ENCODE data around the gene FMN1.

The FMN1 gene

DNA sequence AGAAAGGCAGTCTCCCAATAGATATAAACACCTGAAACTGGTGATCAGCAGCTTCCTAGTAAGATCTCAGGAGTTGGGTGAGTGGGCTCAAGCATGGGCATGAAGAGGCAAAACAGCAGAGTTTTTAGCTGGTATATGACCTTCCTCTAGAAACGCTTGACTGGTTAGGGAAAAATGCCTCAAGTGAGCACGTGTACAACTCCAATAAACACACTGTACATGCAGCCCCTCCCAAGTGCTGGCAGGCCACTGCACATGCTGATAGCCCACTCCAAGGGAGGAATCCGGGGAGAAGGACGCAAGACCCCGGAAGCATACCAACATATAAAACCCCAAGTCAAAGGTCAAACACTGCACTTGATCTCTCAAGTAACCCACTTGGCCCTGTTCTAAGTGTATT is 143.0 kb downstream of the FMN1 start:
- DNase-seq: no peak

DNA sequence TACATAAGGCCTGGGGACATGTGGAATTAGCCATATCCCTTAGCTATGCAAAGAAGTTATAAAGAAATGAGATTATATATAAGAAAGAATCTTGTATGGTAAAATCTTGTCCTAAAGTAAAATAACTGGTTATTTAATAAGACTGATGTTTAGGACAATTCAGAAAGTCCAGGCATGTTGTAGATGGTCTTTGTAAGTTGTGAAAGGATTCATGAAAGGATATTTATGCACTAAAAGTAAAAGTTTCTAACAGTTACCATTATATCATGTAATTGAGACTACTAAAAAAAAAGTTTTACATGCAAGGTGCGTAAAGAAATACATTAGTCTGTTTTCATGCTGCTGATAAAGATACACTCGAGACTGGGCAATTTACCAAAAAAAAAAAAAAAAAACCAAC is 146.3 kb downstream of the FMN1 start:
- DNase-seq: no peak

DNA sequence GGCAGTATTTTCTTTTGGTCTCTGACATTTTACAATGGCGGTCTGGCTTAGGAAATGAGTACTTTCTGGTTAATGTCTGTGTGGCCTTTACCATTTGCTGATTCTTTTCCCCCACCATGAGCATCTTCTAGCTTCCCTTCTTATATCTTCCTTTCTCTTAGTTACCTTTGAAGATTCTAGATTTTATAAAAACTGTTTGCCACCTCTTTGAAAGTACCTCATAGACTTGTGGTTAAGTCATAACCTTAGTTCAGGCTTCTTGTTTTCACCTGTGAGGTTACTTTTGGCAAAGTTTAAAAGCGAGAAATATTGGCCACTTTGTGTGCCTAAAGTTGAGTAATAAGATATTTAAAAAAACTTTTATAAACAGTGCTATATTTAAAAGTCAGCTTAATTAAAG is 147.4 kb downstream of the FMN1 start:
- DNase-seq: no peak

DNA sequence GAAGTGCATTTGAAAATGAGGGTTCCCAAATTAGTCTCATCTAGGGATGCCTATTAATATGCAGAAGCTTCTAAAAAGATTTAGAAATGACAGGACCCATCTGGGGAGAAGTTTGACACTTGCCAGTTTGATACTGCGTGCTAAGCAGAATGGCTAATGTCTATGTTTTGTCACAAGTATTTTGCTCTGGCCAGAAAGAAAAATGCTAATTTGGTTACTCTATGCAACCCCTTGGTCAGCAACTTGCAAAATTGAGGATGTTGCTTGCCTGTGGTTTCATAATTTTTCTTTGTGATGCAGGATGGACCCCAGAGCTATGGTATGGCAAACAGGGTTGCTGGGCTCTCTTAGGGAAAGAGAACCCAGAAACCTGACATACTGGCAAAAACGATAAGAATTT is 148.2 kb downstream of the FMN1 start:
- DNase-seq: no peak

DNA sequence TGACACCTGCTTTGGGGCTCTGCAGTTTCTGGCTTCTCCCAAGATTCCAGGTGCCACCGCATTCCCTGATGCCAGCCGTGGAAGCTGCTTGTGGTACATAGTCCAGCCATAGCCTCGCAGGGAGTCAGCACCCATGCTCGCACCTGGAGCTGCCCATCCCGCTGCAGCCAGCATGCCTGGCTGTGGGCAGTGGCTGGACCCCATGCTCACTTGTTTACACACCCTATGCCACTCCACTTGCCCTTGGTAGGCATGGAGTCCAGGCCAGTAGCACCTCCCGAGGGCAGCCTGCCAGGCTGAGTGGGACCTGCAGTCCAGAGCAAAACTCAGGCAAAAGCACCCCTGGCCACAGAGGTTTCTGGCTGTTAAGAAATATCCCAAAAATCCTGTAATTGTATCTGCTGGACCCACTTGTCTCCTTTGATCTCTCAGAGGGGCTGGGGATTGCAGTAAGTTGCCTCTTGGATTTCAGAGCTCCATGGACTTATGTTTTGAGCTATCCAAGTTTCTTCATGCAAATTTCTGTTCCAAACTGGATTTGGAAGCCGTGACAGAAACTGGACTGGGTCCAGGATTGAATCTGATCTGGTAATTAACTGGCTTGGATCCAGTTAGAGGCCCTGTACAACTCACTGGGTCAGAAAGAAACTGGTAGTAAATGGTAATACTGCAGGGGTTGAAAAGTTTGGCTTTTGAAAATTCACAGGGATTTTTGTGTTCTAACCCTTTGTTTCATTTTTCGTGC is 149.3 kb downstream of the FMN1 start:
- no peak for DNase-seq

DNA sequence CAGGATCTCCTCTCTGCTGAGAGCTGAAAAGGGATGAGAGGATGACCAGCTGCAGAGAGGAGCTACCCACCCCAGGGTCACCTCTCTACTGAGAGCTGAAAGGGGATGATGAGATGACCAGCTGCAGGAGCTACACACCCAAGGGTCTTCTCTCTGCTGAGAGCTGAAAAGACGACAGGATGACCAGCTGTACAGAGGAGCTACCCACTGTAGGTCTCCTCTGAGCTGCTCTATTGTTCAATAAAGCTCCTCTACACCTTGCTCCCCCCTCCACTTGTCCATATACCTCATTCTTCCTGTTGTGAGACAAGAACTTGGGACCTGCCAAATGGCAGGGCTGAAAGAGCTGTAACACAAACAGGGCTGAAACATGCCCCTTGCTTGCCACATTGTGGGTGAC is 149.9 kb downstream of the FMN1 start:
- DNase-seq: no peak

DNA sequence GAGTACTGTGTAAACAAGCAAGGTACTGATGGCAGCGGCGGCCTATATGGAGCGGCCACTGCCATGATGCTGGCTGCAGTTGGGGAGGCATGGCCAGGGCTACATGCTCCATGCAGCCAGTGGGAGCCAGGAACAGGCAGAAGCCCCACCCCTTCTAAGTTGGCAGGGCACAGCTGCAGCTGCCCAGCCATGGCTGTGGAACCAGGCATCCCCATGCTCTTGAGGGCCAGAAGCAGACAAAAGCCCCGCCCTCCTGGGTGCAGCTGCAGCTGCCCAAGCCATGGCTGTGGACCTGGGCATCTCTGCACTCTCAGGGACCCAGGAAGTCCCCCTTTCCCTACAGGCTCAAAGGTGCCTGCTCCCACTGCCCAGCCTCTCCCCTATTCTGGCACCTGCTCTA is 150.9 kb downstream of the FMN1 start:
- peak in 1 of 14 donors; percentile 3 for DNase-seq

DNA sequence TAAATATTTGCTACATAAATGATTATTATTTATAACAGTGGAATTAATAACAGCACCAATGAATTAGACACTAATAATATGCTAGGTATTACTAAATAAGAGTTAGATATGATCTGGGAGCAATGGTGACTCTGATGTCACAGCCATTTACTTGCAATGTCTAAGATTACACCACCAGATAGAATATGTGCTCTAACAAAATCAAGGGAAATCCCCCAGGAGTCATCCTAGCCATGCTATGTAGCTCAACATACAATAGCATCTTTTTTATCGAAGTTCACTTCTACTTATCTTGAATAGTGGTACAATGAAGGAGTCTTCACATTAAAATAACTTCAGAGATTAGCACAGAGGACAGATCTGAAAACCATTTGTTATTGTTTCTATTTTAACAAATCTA is 154.0 kb downstream of the FMN1 start:
- no peak for DNase-seq

DNA sequence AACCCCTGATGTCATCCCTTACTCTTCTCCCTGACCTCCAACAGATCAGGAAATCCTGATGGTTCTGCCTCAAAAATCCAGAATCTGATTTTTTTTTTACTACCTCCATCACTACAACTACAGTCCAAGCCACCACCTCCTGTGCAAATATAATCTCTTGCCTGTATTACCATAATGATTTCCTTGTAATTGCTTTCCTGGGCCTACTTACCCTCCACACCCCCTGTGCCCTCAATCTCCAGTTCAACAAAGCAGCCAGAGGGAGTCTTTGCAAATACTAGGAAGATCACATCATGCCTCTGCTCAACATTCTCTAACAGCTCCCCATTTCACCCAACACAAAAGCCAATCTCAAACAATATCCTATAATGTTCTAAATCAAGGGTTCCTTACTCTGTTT is 159.9 kb downstream of the FMN1 start:
- no peak for DNase-seq

DNA sequence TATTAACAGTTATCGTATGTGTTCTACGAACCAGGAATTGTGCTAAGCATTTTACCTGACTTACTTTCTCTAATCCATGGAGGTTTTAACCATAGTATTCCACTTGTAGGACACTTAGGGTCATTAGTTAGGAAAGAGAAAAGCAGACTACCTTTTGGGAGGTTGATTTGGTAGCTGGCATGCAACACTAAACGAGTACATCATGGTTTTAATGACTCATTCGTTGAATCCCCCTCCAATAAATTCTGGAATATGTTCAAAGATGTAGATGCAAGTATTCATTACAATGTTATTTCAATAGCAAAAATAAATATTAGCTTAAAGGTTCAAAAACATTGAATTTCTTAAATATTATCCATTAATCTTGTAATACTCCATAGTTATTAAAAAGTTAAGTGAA is 162.5 kb downstream of the FMN1 start:
- DNase-seq: no peak

DNA sequence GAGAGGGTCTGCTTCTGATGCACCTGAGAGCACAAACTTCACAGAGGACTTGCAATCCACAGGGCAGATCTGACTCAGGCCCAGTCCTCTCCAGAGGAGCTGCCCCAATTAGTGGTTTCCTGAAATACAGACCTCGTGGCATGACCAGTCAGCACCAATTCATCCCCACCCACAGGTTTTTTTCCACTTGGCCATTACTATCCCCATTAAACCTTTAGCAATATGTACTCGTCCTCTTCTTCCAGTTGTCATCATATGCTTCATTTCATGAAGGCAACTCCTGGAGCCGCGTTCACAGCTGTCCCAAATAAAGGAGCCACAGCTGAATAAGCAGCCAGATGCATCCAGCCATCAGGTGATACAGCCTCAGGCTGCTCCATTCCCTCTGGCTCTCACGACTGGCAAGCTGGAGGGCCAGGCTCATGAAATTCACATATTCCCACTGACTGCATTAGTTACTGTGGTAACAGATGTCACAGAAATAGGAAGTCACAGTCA is 163.1 kb downstream of the FMN1 start:
- no peak for DNase-seq

DNA sequence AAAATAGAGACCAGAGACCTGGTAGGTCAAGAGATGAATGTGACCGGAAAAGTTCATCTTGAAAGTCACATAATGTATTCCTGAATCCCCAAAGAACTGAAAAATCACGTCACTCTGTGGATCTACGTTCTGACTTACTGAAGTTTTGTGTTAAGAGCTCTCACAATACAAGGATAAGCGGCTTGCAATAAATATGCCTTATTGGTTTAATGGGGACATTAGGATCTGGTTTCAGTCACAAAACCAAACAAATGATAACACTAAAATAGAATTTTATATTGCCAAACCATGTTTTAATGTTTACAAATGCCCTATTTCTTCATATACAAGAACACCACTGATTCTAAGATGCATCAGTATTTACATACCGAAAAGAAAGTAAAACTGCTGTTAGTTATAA is 164.2 kb downstream of the FMN1 start:
- DNase-seq: no peak

DNA sequence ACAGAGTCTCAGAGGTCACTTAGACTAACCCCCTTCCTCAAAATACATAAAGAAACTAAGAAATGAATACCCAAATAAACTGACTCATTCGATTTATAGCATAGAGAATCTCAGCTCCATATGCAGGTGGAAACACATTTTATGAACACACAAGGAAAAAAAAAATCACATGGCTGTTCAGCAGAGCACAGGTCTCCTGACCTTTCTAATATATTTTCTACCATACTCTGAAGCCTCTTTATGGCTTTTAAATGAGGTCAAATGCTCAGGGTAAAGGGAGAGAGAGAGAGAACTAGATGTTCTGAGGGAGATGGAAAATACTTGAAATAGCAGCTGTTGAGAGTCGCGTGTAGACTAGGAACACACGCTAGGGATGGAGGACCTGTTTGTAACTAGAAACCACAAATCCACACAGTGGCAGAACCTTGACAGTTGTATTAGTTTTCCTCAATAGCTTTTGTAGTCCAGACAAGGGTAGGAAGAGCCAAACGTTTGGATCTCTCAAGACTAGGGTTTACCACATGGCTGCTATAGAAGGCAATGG is 165.3 kb downstream of the FMN1 start:
- no peak for DNase-seq

DNA sequence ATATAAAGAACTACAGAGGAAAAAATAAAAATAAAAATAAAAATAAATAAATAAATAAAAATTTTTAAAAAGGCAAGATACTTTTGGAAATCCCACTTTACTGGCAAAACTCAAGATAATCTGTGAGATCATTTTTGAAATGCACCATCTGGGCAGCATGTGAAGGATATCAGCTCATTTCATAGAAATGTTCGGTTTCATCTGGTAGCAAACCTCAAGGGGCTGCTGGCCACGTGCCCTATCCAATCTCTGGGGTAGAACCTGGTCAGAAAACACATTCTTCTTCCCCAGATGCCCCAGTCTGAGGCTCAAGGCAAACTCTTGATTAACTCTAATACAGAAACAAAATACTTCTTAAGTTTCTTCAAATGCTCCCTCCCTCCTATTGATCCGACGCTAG is 166.0 kb downstream of the FMN1 start:
- DNase-seq: no peak

DNA sequence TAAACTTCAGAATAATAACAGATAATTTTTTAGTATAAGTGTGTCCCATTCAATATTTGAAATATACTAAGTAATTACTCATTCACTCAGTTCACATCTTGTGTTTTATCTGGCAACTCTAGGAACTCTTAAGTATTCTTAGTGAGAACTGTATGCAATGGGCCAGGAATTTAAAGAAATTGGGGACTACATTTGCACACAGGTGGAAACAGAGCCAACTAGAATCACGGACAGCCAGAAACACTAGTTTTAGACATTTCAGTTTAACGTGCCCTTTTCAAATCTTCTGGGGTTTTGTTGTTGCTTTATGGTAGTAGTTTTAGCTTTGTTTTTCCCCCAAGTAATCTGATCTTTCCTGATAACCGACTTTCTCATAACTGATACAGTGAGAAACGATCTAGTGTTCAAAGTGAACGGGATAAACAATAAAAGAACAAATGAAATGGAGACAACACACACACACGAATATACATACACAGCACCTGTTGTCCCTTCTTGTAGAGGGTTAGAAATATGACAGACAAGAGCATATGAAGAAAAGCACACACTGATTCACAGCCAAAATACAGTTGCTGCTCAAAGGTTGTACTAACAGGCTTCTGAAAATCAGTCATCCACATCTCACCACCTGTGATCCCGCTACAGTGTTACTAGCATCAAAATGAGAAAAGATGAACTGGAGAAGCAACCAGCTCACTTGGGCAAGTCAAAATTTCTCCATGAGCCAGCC is 167.0 kb downstream of the FMN1 start:
- DNase-seq: no peak

DNA sequence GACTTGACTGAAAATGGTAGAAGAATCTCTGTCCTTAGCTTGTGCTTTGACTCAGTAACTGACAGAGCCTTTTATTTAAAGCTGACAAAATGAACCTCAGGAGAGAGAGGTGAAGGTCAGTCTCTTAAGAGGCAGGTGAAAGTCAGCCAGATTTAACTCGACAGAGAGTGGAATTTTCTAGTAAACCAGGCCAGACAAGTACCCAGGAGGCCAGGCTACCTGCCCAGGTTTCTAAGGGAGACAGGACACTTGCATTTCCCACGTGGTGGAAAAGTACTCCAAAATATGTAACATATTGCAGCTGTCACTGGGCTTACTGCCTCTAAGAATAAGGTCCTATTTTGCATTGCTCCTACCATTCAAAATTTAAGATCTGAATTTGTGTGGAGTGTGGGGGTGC is 167.9 kb downstream of the FMN1 start:
- DNase-seq: no peak

DNA sequence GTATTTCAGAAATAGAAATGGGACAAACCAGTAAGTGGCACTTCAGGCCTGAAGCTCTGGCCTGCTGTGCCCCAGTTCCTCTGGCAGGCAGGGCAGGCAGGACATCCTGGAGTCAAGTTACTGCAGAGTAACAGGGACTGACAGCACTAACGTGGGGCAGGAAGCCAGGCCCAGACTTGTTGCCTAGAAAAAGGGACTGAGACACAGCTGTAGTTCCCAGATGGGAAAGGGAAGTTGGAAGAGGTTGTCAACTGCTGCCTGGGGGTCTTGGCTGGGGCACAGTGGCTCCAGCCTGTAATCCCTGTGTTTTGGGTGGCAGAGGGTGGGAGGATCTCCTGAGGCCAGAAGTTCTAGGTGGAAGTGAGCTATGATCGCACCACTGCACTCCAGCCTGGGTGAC is 171.9 kb downstream of the FMN1 start:
- DNase-seq: peak in 7 of 14 donors; percentile 9 to 40 (median 18)

DNA sequence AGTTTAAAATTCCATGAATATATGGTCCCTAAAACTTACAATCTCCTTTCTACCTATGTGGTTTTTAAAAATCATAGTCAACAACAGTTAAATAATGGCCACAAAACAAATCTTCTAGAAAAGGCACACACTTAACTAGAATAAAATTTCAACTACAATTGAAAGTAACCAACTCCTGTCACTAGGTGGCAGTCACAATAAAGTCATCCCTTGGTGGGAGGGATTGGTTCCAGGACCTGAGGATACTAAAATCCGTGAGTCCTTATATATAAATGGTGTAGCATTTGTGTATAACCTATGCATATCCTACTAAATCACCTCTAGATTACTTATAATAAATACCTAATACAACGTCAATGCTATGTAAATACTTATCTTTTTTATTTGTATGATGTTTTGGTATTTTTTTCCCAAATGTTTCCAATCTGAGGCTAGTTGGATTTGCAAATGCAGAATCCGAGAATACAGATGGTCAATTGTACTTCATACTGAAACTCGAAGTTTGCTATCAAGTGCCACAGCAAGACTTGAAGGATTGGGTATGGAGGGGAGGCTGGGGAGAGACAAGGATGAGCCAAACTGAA is 172.6 kb downstream of the FMN1 start:
- DNase-seq: no peak

DNA sequence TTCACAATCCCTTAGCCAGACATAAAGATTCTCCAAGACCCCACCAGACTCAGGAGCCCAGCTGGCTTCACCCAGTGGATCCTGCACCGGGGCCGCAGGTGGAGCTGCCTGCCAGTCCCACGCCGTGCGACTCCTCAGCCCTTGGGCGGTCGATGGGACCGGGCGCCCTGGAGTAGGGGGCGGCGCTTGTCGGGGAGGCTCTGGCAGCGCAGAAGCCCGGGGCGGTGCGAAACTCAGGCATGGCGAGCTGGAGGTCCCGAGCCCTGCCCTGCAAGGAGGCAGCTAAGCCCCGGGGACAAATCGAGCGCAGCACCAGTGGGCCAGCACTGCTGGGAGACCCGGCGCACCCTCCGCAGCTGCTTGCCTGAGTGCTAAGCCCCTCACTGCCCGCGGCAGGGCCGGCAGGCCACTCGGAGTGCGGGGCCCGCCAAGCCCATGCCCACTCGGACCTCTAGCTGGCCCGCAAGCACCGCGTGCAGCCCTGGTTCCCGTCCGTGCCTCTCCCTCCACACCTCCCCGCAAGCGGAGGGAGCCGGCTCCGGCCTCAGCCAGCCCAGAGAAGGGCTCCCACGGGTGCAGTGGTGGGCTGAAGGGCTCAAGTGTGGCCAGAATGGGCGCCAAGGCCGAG is 175.0 kb downstream of the FMN1 start:
- no peak for DNase-seq

DNA sequence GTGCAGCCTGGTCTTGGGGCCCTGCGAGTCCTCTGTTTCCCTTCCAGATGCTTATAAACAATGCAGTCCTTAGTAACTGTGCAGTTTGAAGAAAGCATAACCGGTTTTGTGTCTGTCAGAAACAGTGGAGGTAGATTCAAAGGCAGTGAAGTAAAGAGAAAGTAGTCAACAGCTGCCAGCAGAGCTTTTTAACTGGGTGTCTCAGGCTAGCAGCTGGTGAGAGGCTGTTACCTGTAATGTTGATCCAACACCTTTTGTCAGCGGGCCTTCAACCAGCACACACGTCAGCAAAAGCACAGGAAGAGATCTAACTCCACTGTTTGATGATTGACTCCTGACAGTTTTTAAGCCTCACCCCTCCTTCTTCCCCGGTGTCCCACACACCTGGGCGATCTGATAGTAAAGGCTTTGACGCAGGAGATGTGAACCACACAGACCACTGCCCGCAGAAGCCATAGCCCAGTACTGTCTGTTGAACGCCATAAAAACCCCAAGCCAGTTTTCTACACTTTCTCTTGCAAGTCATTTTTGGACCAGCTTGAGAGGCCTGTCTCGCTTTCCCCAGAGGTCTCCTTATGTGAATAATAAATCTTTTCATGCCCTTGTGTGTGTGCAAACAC is 178.0 kb downstream of the FMN1 start:
- no peak for DNase-seq

DNA sequence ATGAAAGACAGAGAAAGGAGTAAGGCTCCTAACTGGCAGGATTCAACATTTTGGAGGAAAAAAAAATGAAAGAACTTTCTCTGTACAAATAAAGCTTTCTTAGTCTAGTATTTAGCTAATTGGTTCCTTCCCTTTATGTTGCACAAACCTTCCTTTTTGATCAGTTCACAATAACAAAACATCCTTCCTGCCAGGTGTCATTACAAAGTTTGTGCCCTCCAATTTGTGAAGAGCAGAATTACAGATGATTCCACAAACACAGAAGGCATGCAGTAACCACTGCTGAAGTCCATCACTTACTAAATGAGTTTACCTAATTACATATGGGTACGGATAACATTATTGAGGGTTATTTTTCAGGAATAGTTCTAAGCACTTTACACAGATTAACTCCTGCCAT is 179.9 kb downstream of the FMN1 start:
- DNase-seq: no peak

DNA sequence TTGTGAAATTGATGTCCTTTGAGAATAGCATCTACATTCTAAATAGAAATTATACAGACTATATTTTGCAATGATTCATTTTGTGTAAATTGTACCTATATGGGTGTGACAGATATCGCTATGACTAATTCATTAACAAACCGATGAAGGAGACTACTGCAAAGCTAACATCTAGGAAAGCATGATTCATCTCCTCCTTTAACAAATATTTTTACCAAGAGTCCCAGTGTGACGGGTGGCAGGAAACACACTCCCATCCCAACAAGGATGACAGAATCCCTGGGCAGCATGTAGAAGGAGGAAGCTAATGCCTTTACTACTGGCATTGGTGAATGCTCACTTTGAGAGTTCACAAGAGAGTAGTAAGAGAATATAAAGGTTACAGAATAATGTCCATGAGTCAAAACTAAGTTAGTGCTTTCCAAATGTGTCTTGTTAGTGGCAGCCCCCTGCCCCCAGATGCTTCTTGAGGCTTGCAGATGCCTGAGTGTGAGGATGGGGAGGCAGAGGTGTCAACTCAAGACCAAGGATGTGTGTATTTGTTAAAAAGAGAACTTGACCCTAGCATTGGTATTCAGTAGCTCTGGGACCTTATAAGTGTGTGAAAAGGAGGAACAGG is 180.6 kb downstream of the FMN1 start:
- DNase-seq: no peak
